ENCODE measurements around the gene PARD6B.
"Not testable (repeated sequence)": the region's sequence is repeated elsewhere in the genome, so short reads cannot be mapped to it uniquely, and the experiment has no call there.

Gene PARD6B

GRCh38 chr20:50772420-50773185 is 41.2 kb downstream of the PARD6B start:
- H3K4me3 ChIP-seq (ENCODE audit: low read depth, low read length) = no peak overlapping the region
- DNase-seq (ENCODE audit: low read depth) = no peak
- TF ChIP-seq CTCF (IDR thresholded peaks at IDR 0.05; ENCODE audit: insufficient read depth, low read depth, low read length, missing control alignments) = no peak

GRCh38 chr20:50774515-50774914 is 43.1 kb downstream of the PARD6B start:
- DNase-seq (ENCODE audit: low read depth) = no peak
- H3K4me3 ChIP-seq (ENCODE audit: low read depth, low read length) = no peak overlapping the region
- no peak for TF ChIP-seq CTCF (IDR thresholded peaks at IDR 0.05; ENCODE audit: insufficient read depth, low read depth, low read length, missing control alignments)

- DNase-seq (ENCODE audit: low read depth) = no peak
- no peak for TF ChIP-seq CTCF (IDR thresholded peaks at IDR 0.05; ENCODE audit: insufficient read depth, low read depth, low read length, missing control alignments)
Observed at GRCh38 chr20:50776122-50776817, 44.9 kb downstream of the PARD6B start.

GRCh38 chr20:50777373-50777772 is 46.0 kb downstream of the PARD6B start:
- DNase-seq (ENCODE audit: low read depth) = no peak
- no peak overlapping the region for H3K4me3 ChIP-seq (ENCODE audit: low read depth, low read length)
- TF ChIP-seq CTCF (IDR thresholded peaks at IDR 0.05; ENCODE audit: insufficient read depth, low read depth, low read length, missing control alignments) = no peak

More at GRCh38 chr20:50776122-50776817, 44.9 kb downstream of the PARD6B start:
- H3K4me3 ChIP-seq (ENCODE audit: low read depth, low read length) = no peak overlapping the region

GRCh38 chr20:50778994-50779393 is 47.6 kb downstream of the PARD6B start:
- H3K4me3 ChIP-seq (ENCODE audit: low read depth, low read length) = not testable (repeated sequence)

GRCh38 chr20:50783390-50783789 is 52.0 kb downstream of the PARD6B start:
- no peak for DNase-seq (ENCODE audit: low read depth)
- no peak for TF ChIP-seq CTCF (IDR thresholded peaks at IDR 0.05; ENCODE audit: insufficient read depth, low read depth, low read length, missing control alignments)
- H3K4me3 ChIP-seq (ENCODE audit: low read depth, low read length) = no peak overlapping the region

More at GRCh38 chr20:50778994-50779393, 47.6 kb downstream of the PARD6B start:
- not testable (repeated sequence) for DNase-seq (ENCODE audit: low read depth)

- TF ChIP-seq CTCF (IDR thresholded peaks at IDR 0.05; ENCODE audit: insufficient read depth, low read depth, low read length, missing control alignments) = no peak
Observed at GRCh38 chr20:50783903-50784302, 52.5 kb downstream of the PARD6B start.

More at GRCh38 chr20:50783903-50784302, 52.5 kb downstream of the PARD6B start:
- no peak for DNase-seq (ENCODE audit: low read depth)
- H3K4me3 ChIP-seq (ENCODE audit: low read depth, low read length) = no peak overlapping the region
